Activated naive CD8-positive, alpha-beta T cell treated with anti-CD3 and anti-CD28 coated beads for 36 hours (primary cell): ENCODE results near the gene KLK8. TPM values are rescaled to one million over a fixed set of nuclear protein-coding genes. Genes with fewer than 3 reads are reported as not detected.
"Not testable (repeated sequence)": the region's sequence is repeated elsewhere in the genome, so short reads cannot be mapped to it uniquely, and the experiment has no call there.

ENCODE experiments used
- DNase-seq: peaks from one replicate; pipeline ENCODE4 v3.0.0; 2021
- H3K27ac Mint-ChIP-seq: one replicate; pipeline ENCODE4 v1.8.0; 2022; ENCODE audit warnings: mild to moderate bottlenecking, moderate library complexity, mixed read lengths
- H3K27me3 Mint-ChIP-seq: one replicate; pipeline ENCODE4 v1.8.0; 2022; ENCODE audit warnings: mild to moderate bottlenecking, mixed read lengths
- H3K36me3 Mint-ChIP-seq: one replicate; pipeline ENCODE4 v1.8.0; 2021; ENCODE audit warnings: mild to moderate bottlenecking, mixed read lengths
- H3K4me1 Mint-ChIP-seq: one replicate; pipeline ENCODE4 v1.8.0; 2021; ENCODE audit warnings: mixed read lengths
- H3K4me3 Mint-ChIP-seq: one replicate; pipeline ENCODE4 v1.8.0; 2022; ENCODE audit warnings: mild to moderate bottlenecking, moderate library complexity, mixed read lengths
- H3K9me3 Mint-ChIP-seq: one replicate; pipeline ENCODE4 v1.8.0; 2022; ENCODE audit warnings: mixed read lengths
- total RNA-seq, 2 experiments: library from RNA; stranded (reverse); gene quantifications; one replicate each; pipeline ENCODE4 v1.2.3, GENCODE V29; 2021

KLK8 gene
- total RNA-seq, 2 experiments from 2014 or later: not detected

DNA sequence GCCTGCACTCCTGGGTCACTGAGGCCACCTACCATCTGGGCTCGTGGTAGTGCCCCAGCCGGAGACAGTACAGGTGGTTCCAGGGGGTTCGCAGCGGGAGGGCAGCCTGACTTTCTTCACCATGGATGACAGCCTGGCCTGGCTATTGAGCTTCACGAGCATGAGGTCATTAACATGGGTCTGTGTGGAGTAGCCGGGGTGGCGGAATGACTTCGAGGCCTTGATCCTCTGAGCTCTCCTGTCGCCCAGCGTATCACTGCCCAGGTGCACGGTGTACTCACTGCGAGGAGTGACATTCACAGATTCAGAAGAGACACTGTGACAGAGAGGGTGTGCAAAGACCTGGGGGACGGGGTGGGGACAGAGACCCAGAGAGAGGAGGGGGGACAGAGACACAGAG, 21.2 kb downstream of the KLK8 start:
- peaks cover 68% of the 10 kb centered on the region for H3K27me3 Mint-ChIP-seq
- H3K36me3 Mint-ChIP-seq: no peaks in the 10 kb centered on the region
- H3K4me3 Mint-ChIP-seq: no peak overlapping the region
- H3K27ac Mint-ChIP-seq: no peak overlapping the region
- no peaks in the 10 kb centered on the region for H3K4me1 Mint-ChIP-seq
- DNase-seq: no peak
- no peaks in the 10 kb centered on the region for H3K9me3 Mint-ChIP-seq

DNA sequence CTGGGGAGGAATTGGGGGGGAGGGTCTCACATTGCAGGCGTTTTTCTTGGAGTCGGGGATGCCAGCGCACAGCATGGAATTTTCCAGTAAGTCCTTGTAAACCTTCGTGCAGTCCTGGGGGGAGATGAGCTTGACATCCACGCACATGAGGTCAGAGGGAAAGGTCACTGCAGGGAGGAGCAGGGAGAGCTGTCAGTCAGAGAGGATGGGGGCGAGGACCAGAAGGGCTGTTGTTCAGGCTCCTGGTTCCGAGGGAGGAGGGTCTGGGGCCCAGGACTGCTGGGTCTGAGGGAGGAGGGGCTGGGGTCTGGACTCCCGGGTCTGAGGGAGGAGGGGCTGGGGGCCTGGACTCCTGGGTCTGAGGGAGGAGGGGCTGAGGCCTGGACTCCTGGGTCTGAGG, 21.6 kb downstream of the KLK8 start:
- H3K27ac Mint-ChIP-seq: no peak overlapping the region
- DNase-seq: no peak
- no peaks in the 10 kb centered on the region for H3K9me3 Mint-ChIP-seq
- no peaks in the 10 kb centered on the region for H3K36me3 Mint-ChIP-seq
- no peak overlapping the region for H3K4me3 Mint-ChIP-seq
- peaks cover 68% of the 10 kb centered on the region for H3K27me3 Mint-ChIP-seq
- H3K4me1 Mint-ChIP-seq: no peaks in the 10 kb centered on the region

DNA sequence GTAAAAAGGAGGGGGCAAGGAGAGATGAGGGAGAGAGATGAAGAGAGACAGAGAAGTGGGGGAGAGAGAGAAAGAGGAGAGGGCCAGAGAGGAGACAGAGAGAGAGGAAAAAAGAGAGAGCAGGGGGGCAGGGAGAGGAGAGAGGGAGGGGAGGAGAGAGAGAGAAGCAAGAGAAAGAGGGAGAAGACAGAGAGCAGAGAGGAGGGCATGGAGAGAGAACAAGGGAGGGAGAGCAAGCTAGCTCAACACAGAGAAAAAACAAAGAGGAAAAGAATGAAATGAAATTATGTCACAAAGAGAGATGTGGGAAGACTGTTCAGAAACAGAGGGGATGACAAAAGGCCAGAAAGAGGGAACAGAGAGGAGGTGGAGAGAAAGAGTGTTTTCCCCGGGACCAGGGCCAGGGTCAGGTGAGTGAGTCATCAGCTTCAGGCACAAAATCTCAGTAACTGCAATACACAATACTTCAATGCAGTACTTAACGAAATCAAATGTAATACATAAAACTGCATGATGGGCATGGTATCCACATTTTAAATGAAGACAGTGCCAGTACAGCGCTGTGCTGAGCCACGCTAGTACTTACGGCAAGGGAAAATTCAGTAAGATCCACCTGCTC, 22.5 kb downstream of the KLK8 start:
- Mint-ChIP-seq H3K4me3 (no peak overlapping the region), H3K27ac (no peak overlapping the region), H3K9me3 (no peaks in the 10 kb centered on the region), H3K27me3 (peaks cover 70% of the 10 kb centered on the region), H3K4me1 (no peaks in the 10 kb centered on the region), H3K36me3 (no peaks in the 10 kb centered on the region)
- no peak for DNase-seq

DNA sequence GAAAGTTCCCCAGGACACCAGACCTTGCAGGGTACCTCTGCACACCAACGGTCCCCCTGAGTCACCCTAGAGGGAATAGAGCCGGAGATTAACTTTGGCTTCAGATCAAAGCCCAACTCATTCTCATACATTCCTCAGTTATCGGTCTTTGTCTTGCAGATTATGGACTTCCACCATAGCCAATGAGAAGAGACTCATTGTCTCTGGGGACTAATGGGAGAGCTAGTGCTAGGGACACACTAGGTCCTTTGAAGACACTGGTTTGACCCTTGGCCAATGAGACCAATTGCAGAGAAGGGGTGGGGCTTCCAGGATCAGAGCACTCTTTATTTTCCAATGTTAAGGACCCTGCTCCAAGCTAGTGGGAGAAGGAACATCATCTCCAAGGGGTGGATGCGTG, 23.8 kb downstream of the KLK8 start:
- no peaks in the 10 kb centered on the region for H3K4me1 Mint-ChIP-seq
- H3K4me3 Mint-ChIP-seq: no peak overlapping the region
- no peaks in the 10 kb centered on the region for H3K36me3 Mint-ChIP-seq

DNA sequence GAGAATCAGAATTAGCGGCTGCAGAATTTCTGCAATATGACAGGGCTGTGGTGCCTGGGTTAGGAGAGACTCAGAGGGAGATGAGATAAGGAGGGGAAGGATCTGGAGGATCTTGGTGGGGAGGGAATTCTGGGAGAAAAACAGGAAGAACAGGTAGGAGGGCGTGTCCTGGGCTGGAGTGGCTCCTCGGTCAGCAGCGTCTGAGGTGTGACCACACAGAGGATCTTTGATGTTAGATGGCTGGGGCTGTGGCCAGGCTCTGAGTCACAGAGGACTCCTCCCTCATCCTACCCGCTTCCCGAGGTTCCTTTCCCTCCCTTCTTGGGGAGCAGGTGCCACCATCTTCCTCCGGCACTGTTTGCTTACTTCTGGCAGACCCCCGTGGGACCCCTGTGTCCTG, 25.6 kb downstream of the KLK8 start:
- Mint-ChIP-seq H3K27me3 (peaks cover 72% of the 10 kb centered on the region), H3K4me1 (no peaks in the 10 kb centered on the region), H3K27ac (no peak overlapping the region), H3K4me3 (no peak overlapping the region), H3K36me3 (no peaks in the 10 kb centered on the region), H3K9me3 (no peaks in the 10 kb centered on the region)
- no peak for DNase-seq

More for the DNA sequence above, 23.8 kb downstream of the KLK8 start:
- no peak for DNase-seq
- Mint-ChIP-seq H3K27ac (no peak overlapping the region), H3K27me3 (peaks cover 73% of the 10 kb centered on the region), H3K9me3 (no peaks in the 10 kb centered on the region)

DNA sequence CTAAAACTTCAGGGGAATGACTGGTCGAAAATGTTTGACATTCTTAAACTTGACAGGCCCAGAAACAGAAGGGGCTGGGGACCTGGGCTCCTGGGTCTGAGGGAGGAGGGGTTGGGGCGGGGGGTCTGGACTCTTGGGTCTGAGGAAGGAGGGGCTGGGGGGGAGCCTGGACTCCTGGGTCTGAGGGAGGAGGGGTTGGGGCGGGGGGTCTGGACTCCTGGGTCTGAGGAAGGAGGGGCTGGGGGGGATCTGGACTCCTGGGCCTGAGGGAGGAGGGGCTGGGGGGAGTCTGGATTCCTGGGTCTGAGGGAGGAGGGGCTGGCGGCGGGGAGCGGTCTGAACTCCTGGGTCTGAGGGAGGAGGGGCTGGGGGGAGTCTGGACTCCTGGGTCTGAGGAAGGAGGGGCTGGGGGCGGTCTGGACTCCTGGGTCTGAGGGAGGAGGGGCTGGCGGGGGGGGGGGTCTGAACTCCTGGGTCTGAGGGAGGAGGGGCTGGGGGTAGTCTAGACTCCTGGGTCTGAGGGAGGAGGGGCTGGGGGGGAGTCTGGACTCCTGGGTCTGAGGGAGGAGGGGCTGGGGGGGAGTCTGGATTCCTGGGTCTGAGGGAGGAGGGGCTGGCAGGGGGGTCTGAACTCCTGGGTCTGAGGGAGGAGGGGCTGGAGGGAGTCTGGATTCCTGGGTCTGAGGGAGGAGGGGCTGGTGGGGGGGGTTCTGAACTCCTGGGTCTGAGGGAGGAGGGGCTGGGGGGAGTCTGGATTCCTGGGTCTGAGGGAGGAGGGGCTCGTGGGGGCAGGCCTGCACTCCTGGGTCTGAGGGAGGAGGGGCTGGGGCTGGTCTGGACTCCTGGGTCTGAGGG, 26.5 kb downstream of the KLK8 start:
- peaks cover 71% of the 10 kb centered on the region for H3K27me3 Mint-ChIP-seq
- no peaks in the 10 kb centered on the region for H3K36me3 Mint-ChIP-seq
- no peaks in the 10 kb centered on the region for H3K4me1 Mint-ChIP-seq
- H3K4me3 Mint-ChIP-seq: no peak overlapping the region
- no peak overlapping the region for H3K27ac Mint-ChIP-seq
- no peaks in the 10 kb centered on the region for H3K9me3 Mint-ChIP-seq
- no peak for DNase-seq

DNA sequence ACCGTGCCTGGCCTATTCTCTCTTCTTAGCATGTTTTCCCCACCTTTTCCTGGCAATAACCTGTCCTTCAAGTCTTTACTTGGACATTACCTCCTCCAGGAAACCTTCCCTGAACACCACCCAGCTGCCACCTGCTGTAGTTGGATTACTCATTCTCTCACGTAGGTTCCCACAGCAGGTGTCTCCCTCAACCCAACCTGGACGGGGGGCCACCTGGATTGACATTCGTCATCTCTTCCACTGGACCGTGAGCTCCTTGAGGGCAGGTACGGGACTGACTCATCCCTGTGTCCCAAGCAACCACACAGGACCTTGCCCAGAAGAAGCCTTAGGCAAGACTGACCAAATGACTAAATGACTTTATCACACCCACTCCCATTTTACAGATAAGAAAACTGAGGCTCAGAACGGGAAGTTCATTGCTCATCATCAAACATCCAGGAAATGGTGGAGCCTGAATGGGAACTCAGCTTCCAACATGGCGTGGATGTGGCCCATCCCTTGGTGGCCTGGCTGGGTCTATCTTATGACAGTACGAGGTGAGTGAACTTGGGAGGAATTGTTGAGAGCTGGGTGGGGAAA, 28.5 kb downstream of the KLK8 start:
- H3K4me1 Mint-ChIP-seq: no peaks in the 10 kb centered on the region
- no peak overlapping the region for H3K27ac Mint-ChIP-seq
- H3K27me3 Mint-ChIP-seq: peaks cover 73% of the 10 kb centered on the region
- no peak for DNase-seq
- H3K9me3 Mint-ChIP-seq: no peaks in the 10 kb centered on the region
- no peaks in the 10 kb centered on the region for H3K36me3 Mint-ChIP-seq
- no peak overlapping the region for H3K4me3 Mint-ChIP-seq

DNA sequence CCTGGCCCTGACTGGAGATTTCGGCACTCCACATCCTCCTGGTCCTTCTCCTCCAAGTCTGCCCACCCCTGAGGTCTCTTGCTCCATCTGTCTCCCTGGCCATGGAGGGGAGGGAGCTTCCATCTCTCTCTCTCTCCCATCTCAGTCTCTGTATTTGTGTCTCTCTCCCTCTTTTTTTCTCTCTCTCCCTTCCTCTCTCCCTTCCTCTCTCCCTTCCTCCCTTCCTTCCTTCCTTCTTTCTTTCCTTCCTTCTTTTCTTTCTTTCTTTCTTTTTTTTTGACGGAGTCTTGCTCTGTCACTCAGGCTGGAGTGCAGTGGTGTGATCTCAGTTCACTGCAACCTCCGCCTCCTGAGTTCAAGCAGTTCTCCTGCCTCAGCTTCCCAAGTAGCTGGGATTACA, 31.6 kb downstream of the KLK8 start:
- H3K4me1 Mint-ChIP-seq, H3K4me3 Mint-ChIP-seq, DNase-seq, H3K9me3 Mint-ChIP-seq, H3K36me3 Mint-ChIP-seq, H3K27ac Mint-ChIP-seq: not testable (repeated sequence)
- peaks cover 61% of the 10 kb centered on the region for H3K27me3 Mint-ChIP-seq

DNA sequence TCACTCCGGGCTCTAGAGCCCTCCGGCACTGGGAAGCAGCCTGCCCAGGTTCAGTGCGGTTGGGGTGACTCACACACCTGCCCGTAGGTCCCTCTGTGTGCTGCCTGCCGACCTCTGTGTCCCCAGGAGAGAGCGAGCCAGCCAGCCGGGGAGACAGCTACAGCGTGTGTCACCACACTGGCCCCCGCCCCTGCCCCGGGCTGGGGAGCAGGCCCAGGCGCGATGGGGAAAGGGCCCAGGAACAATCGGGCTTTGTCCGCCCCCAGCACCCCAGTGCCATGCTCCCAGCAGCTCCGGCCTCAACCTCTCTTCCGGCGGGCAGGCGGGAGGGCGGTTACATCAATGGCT, 32.0 kb downstream of the KLK8 start, which contains the start of gene KLK6:
Gene KLK6, minus strand, starts transcription at position 179 of the 348 bp plus-strand sequence. CDS start 1,487 bp downstream, outside the sequence.
- no peak for DNase-seq
- Mint-ChIP-seq H3K4me1 (no peaks in the 10 kb centered on the region), H3K36me3 (no peaks in the 10 kb centered on the region), H3K9me3 (no peaks in the 10 kb centered on the region), H3K4me3 (no peak within 1 kb of the TSS), H3K27ac (no peak within 1 kb of the TSS), H3K27me3 (peaks cover 61% of the 10 kb centered on the region)

DNA sequence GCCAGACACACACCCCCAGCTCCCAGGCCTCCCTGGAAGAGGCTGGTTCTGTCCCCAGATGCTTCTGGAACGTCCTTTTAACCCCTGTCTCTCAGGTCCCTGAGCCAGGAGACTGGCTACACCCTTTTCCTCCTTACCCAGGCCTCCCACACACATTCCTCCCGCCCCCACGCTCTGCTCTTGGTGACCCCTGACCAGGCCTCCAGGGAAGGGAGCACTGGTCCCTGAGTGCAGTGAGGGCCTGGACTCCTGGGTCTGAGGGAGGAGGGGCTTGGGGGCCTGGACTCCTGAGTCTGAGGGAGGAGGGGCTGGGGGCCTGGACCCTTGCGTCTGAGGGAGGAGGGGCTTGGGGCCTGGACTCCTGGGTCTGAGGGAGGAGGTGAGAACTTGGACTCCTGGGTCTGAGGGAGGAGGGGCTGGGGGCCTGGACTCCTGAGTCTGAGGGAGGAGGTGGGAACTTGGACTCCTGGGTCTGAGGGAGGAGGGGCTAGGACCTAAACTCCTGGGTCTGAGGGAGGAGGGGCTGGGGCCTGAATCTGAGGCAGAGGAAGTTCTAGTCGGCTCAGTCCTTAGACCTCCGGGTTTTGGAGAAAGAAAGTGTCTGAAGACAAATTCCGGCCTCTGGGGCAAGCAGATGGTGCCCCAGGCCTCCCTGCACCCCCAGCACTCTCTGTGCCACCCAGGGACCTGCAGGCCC, 32.5 kb downstream of the KLK8 start:
- Mint-ChIP-seq H3K27me3 (peaks cover 58% of the 10 kb centered on the region), H3K27ac (no peak overlapping the region), H3K4me3 (no peak overlapping the region), H3K9me3 (no peaks in the 10 kb centered on the region), H3K4me1 (no peaks in the 10 kb centered on the region), H3K36me3 (no peaks in the 10 kb centered on the region)
- no peak for DNase-seq

DNA sequence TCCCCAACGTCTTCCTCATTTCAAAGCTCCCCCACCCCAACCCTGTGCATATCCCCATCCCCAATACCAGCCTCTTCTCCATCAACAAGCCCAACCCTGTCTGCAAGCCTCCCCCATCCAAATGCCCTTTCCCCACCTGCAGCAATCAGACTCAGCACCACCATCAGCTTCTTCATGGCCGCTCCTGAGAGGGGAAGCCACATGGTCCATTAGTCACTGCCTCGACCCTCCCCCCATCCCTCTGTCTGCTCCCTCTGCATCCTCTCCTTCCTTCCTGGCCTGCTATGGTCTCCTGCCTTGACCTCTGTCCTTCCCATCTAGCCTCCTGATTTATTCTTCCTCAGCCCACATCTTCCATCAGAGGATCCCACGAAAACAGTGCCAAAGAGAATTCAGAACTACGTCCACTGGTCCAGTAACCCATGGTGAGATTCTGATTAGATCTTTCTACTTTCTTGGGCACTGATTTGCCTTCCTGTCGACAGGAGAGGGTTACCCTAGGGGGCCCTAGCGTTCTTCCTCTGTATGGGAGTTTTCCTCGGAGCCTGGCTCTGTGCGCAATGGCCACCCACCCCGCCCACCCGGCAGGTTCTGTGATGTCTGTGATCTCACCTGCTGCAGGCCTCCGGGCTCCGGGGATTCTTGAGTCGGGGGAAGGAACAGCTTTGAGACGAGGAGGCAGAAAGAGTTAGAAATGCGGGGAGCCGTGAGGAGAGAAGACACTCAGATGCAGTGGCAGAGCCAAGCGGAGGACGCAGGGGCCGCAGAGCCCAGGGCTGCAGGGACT, 33.3 kb downstream of the KLK8 start:
- no peak overlapping the region for H3K4me3 Mint-ChIP-seq
- DNase-seq: no peak
- no peaks in the 10 kb centered on the region for H3K36me3 Mint-ChIP-seq
- H3K27ac Mint-ChIP-seq: no peak overlapping the region
- H3K27me3 Mint-ChIP-seq: peaks cover 57% of the 10 kb centered on the region
- H3K4me1 Mint-ChIP-seq: no peaks in the 10 kb centered on the region
- no peaks in the 10 kb centered on the region for H3K9me3 Mint-ChIP-seq

DNA sequence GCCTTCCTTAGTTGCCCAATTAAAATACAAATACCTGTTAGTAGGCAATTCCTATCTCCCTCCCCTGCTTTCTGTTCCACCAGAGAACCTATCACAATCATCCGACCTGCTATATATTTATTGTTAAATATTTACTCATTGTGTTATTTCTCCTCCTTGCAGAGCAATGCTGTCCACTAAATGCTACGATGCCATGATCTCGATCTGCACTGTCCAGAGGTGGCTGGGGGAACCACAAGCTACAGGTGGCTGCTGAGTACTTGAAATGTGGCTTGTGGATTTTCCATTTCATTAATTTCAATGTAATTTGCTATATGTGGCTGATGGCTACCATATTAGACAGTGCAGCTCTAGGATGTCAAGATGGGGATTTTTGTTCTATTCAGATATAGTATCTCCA, 37.1 kb downstream of the KLK8 start:
- H3K4me1 Mint-ChIP-seq: no peaks in the 10 kb centered on the region
- no peak overlapping the region for H3K4me3 Mint-ChIP-seq
- H3K27me3 Mint-ChIP-seq: peaks cover 40% of the 10 kb centered on the region
- no peak overlapping the region for H3K27ac Mint-ChIP-seq
- H3K9me3 Mint-ChIP-seq: peaks cover 12% of the 10 kb centered on the region
- no peak for DNase-seq
- no peaks in the 10 kb centered on the region for H3K36me3 Mint-ChIP-seq

DNA sequence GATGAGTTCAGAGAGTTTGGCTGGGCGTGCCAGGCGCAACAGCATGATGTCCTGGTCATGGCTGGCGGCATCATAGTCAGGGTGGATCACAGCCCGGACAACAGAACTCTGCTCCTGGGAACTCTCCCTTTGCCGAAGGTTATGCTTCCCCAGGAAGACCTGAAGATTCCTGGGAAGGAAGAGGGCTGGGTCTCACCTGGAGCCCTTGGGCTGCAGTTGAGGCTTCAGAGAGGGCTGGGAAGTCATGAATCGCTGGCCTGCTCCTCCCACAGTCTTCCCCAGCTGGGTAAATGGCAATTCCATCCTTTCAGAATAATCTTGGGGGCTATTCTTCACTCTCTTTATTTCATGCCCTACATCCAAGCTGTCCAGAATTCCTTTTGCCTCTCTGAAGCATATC, 38.0 kb downstream of the KLK8 start:
- Mint-ChIP-seq H3K27ac (no peak overlapping the region), H3K4me3 (no peak overlapping the region), H3K4me1 (no peaks in the 10 kb centered on the region), H3K9me3 (peaks cover 12% of the 10 kb centered on the region), H3K36me3 (no peaks in the 10 kb centered on the region), H3K27me3 (peaks cover 39% of the 10 kb centered on the region)
- DNase-seq: no peak

DNA sequence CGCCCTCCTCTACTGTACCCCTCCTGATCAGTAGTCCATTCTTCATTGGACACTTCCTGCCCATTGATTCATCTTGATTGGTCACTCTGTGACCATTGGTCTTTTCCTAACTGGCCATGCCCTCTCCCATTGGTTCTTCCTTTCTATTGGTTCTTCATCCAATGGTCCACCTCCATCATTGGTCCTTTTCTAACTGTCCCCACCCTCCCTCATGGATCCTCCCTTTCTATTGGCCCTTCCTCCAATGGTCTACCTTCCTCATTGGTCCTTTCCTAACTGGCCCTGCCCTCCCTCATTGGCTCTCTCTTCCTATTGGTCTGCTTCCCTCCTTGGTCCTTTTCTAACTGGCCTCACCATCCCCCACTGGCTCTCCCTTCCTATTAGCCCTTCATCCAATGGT, 39.2 kb downstream of the KLK8 start:
- no peaks in the 10 kb centered on the region for H3K36me3 Mint-ChIP-seq
- H3K4me3 Mint-ChIP-seq: no peak overlapping the region
- peaks cover 12% of the 10 kb centered on the region for H3K9me3 Mint-ChIP-seq
- DNase-seq: no peak
- no peaks in the 10 kb centered on the region for H3K4me1 Mint-ChIP-seq
- H3K27me3 Mint-ChIP-seq: peaks cover 40% of the 10 kb centered on the region
- no peak overlapping the region for H3K27ac Mint-ChIP-seq
